Myocyte (in vitro differentiated cells): Measurements from ENCODE around the gene PIP5K1B. TPM values are rescaled to one million over a fixed set of nuclear protein-coding genes. Genes with fewer than 3 reads are reported as not detected.
"Not testable (repeated sequence)": the region's sequence is repeated elsewhere in the genome, so short reads cannot be mapped to it uniquely, and the experiment has no call there.

Experiments
- DNase-seq: peaks from one replicate; pipeline ENCODE4 v3.0.0-alpha.2; 2012; ENCODE audit warnings: low read depth
- total RNA-seq: library from RNA; depleted of rRNA; stranded (reverse); fragments of >200 nt; gene quantifications from 2 replicates; pipeline ENCODE4 v1.2.3, GENCODE V29; 2014

PIP5K1B gene
- total RNA-seq, 1 donor from 2014 or later: 0.37 TPM

- DNase-seq: no peak
Observed at GRCh38 chr9:69049094-69049493, 344.1 kb downstream of the PIP5K1B start.

GRCh38 chr9:69050936-69051335 lies 345.9 kb downstream of the PIP5K1B start:
- DNase-seq: not testable (repeated sequence)

GRCh38 chr9:69054989-69055388 lies 349.9 kb downstream of the PIP5K1B start:
- no peak for DNase-seq

- DNase-seq: peak; percentile 80
Observed at GRCh38 chr9:69056191-69056815, 351.3 kb downstream of the PIP5K1B start.

- DNase-seq: no peak
Observed at GRCh38 chr9:69058101-69058500, 353.1 kb downstream of the PIP5K1B start.

Other genes with a start within 250 kb of the PIP5K1B start
- not detected in 2 replicates for gene TMEM252, start 164.4 kb upstream of the PIP5K1B start, total RNA-seq